ENCODE results near the gene CDKAL1.

The CDKAL1 gene

GRCh38 chr6:20623761-20624160, 89.5 kb downstream of the CDKAL1 start:
- TF ChIP-seq SPI1 (IDR thresholded peaks at IDR 0.05; ENCODE audit: borderline replicate concordance, low read depth): no peak
- DNase-seq (ENCODE audit: low read depth in 1 of 2, low spot score in 1 of 2): no peak
- Histone ChIP-seq H3K27ac (replicated peaks) (no peak overlapping the region), H3K27me3 (ENCODE audit: insufficient read depth, poor library complexity, severe bottlenecking) (no peaks in the 10 kb centered on the region), H3K4me3 (replicated peaks; ENCODE audit: insufficient read depth, low read length) (no peak overlapping the region)

GRCh38 chr6:20626165-20626564, 91.9 kb downstream of the CDKAL1 start:
- TF ChIP-seq SPI1 (IDR thresholded peaks at IDR 0.05; ENCODE audit: borderline replicate concordance, low read depth) (no peak), POLR2AphosphoS5 (IDR thresholded peaks at IDR 0.05; ENCODE audit: low read depth) (no peak), GABPA (IDR thresholded peaks at IDR 0.05; ENCODE audit: low read depth) (no peak), REST (IDR thresholded peaks at IDR 0.05; ENCODE audit: insufficient replicate concordance, low read depth) (no peak), CTCF (IDR thresholded peaks at IDR 0.05; ENCODE audit: insufficient read depth, low read length) (no peak)
- no peak for DNase-seq (ENCODE audit: low read depth in 1 of 2, low spot score in 1 of 2)
- H3K27ac ChIP-seq (replicated peaks): no peak overlapping the region
- no peak overlapping the region for H3K4me3 ChIP-seq (replicated peaks; ENCODE audit: insufficient read depth, low read length)
- no peaks in the 10 kb centered on the region for H3K27me3 ChIP-seq (ENCODE audit: insufficient read depth, poor library complexity, severe bottlenecking)

- no peaks in the 10 kb centered on the region for H3K27me3 ChIP-seq (ENCODE audit: insufficient read depth, poor library complexity, severe bottlenecking)
- no peak overlapping the region for H3K27ac ChIP-seq (replicated peaks)
- H3K4me3 ChIP-seq (replicated peaks; ENCODE audit: insufficient read depth, low read length): no peak overlapping the region
- DNase-seq (ENCODE audit: low read depth in 1 of 2, low spot score in 1 of 2): no peak
- TF ChIP-seq REST (IDR thresholded peaks at IDR 0.05; ENCODE audit: insufficient replicate concordance, low read depth) (no peak), SPI1 (IDR thresholded peaks at IDR 0.05; ENCODE audit: borderline replicate concordance, low read depth) (no peak), CTCF (IDR thresholded peaks at IDR 0.05; ENCODE audit: insufficient read depth, low read length) (no peak), POLR2AphosphoS5 (IDR thresholded peaks at IDR 0.05; ENCODE audit: low read depth) (no peak)
These were observed 95.3 kb downstream of the CDKAL1 start for GRCh38 chr6:20629509-20629908.

GRCh38 chr6:20630136-20630535, 95.9 kb downstream of the CDKAL1 start:
- no peak for DNase-seq (ENCODE audit: low read depth in 1 of 2, low spot score in 1 of 2)

More at GRCh38 chr6:20630136-20630535, 95.9 kb downstream of the CDKAL1 start:
- no peak overlapping the region for H3K27ac ChIP-seq (replicated peaks)
- no peak for TF ChIP-seq CTCF (IDR thresholded peaks at IDR 0.05; ENCODE audit: insufficient read depth, low read length)
- no peak for TF ChIP-seq SPI1 (IDR thresholded peaks at IDR 0.05; ENCODE audit: borderline replicate concordance, low read depth)
- TF ChIP-seq GABPA (IDR thresholded peaks at IDR 0.05; ENCODE audit: low read depth): no peak
- no peak for TF ChIP-seq POLR2AphosphoS5 (IDR thresholded peaks at IDR 0.05; ENCODE audit: low read depth)
- no peak for TF ChIP-seq REST (IDR thresholded peaks at IDR 0.05; ENCODE audit: insufficient replicate concordance, low read depth)
- H3K27me3 ChIP-seq (ENCODE audit: insufficient read depth, poor library complexity, severe bottlenecking): no peaks in the 10 kb centered on the region
- no peak overlapping the region for H3K4me3 ChIP-seq (replicated peaks; ENCODE audit: insufficient read depth, low read length)
